ENCODE measurements around the gene CD244.

CD244 gene

GRCh38 chr1:160780398-160780755 lies 82.3 kb downstream of the CD244 start:
- no peak for DNase-seq (ENCODE audit: low read depth)
